Retinal pigment epithelial cell (primary cell): ENCODE data around the gene NUDT21.
A peak's percentile ranks its signal among the peaks of the same experiment; 100 is the strongest.
"Not testable (repeated sequence)": the region's sequence is repeated elsewhere in the genome, so short reads cannot be mapped to it uniquely, and the experiment has no call there.

ENCODE experiments used
- DNase-seq: peaks from one replicate; pipeline ENCODE4 v3.0.0-alpha.2; 2010; ENCODE audit warnings: low read depth
- H3K4me3 ChIP-seq: 2 replicates; pipeline ENCODE4 v1.5.1; 2011; ENCODE audit warnings: mild to moderate bottlenecking, low read length, control low read depth, moderate library complexity
- TF ChIP-seq, protein P1 (sequence below): conservative IDR thresholded peaks from 2 replicates; pipeline ENCODE4 v1.5.1; 2011; ENCODE audit warnings: low read depth, low read length, control low read depth, inconsistent platforms

NUDT21 gene

GRCh38 chr16:56450986-56451752 lies at the start of gene NUDT21, which contains the start of gene OGFOD1:
TSS of gene NUDT21 (minus strand) at chr16:56451332. CDS start at chr16:56451202, 130 bp downstream.
TSS of gene OGFOD1 (plus strand) at chr16:56451554. CDS start at chr16:56451613, 59 bp downstream.
- TF ChIP-seq, protein P1, sequence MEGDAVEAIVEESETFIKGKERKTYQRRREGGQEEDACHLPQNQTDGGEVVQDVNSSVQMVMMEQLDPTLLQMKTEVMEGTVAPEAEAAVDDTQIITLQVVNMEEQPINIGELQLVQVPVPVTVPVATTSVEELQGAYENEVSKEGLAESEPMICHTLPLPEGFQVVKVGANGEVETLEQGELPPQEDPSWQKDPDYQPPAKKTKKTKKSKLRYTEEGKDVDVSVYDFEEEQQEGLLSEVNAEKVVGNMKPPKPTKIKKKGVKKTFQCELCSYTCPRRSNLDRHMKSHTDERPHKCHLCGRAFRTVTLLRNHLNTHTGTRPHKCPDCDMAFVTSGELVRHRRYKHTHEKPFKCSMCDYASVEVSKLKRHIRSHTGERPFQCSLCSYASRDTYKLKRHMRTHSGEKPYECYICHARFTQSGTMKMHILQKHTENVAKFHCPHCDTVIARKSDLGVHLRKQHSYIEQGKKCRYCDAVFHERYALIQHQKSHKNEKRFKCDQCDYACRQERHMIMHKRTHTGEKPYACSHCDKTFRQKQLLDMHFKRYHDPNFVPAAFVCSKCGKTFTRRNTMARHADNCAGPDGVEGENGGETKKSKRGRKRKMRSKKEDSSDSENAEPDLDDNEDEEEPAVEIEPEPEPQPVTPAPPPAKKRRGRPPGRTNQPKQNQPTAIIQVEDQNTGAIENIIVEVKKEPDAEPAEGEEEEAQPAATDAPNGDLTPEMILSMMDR: no peak
- DNase-seq: peak; percentile 96
- peak within 1 kb of the TSS; percentile 91 for H3K4me3 ChIP-seq

- TF ChIP-seq, protein P1: no peak
- no peak for DNase-seq
- no peak overlapping the region for H3K4me3 ChIP-seq
These were observed 42.7 kb upstream of the NUDT21 start for GRCh38 chr16:56493815-56494214.

GRCh38 chr16:56493126-56493525 lies 42.0 kb upstream of the NUDT21 start:
- no peak for DNase-seq
- no peak overlapping the region for H3K4me3 ChIP-seq
- TF ChIP-seq, protein P1: no peak

DNA sequence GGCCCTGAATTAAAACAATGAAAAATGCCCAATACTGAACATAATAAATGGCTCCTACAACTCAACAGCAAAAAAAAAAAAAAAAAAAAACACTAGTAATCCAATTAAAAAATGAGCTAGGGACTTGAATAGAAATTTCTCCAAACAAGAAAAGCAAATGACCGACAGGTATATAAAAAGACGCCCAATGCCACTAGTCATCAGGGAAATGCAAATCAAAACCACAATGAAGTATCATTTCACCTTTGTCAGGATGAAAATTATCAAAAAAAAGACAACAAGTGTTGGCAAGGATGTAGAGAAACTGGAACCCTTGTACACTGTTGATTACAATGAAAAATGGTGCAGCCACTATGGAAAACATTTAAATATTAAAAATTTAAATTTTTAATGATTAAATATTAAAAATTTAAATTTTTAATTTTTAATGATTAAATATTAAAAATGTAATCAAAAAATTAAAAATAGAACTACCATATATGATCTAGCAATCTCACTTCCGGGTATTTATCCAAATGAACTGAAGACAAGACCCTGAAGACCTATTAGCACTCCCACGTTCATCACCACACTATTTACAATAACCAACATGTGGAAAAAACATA lies 40.6 kb upstream of the NUDT21 start:
- TF ChIP-seq, protein P1: no peak
- DNase-seq: no peak
- H3K4me3 ChIP-seq: no peak overlapping the region

- H3K4me3 ChIP-seq, DNase-seq: not testable (repeated sequence)
These were observed 37.7 kb upstream of the NUDT21 start for GRCh38 chr16:56488868-56489267.

DNA sequence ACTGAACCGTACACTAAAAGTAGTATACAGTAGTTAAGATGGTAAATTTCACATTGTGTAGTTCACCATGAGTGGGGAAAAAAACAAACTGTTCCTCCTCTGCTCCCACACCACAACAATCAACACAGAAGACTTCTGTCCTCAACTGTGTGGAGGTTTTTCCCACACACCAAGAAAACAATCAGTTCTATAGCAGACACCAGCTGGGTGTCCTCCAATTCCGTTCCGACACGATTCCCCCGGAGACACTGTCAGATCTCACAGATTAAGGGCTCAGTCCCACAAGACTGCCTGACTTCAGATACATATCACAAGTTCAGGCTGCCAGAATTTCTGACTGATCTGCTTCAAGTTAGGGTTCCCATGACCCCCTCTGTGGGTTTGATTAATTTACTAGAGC lies 36.9 kb upstream of the NUDT21 start:
- no peak overlapping the region for H3K4me3 ChIP-seq
- no peak for DNase-seq
- TF ChIP-seq, protein P1: no peak

DNA sequence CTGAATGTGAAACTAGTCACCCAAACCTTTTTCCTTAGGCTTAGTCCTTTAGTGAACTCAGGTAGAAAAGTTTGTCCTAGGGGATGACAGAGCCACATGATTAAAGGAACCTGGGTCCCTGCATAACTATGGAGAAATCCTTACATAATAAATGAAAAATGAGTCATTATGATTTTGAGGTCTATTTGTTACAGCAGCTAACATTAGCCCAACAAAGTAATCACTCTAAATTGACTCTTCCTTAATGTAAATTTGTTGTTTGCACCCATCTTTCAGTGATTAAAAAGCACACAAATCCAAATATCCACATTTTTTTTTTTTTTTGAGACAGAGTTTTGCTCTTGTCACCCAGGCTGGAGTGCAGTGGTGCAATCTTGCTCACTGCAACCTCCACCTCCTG lies 32.3 kb upstream of the NUDT21 start:
- no peak overlapping the region for H3K4me3 ChIP-seq
- TF ChIP-seq, protein P1: no peak
- DNase-seq: no peak
